Glomerular visceral epithelial cell (primary cell): Measurements from ENCODE around the gene FXYD5.

Experiments used
- DNase-seq: peaks from one replicate; pipeline ENCODE4 v3.0.0-alpha.2; 2016; ENCODE audit errors: extremely low spot score

FXYD5 gene

DNA sequence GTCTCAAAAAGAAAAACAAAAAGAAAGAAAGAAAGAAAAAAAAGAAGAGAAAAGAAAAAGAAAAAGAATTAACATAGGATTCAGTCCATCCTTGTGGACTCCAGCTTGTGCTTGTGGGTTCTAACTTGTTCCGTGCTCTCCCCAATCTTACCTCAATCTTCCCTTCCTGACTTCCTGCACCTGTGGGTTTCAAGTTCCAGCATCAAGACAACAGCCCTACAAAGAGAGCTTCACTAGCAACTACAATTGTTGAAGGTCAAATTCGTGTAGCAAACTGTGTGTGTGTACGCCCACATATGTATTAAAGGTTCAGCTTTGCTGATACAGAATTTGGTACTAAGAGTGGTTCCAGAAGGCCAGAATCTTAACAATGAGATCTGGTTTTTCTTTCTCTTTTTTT lies 25.3 kb downstream of the FXYD5 start:
- no peak for DNase-seq

DNA sequence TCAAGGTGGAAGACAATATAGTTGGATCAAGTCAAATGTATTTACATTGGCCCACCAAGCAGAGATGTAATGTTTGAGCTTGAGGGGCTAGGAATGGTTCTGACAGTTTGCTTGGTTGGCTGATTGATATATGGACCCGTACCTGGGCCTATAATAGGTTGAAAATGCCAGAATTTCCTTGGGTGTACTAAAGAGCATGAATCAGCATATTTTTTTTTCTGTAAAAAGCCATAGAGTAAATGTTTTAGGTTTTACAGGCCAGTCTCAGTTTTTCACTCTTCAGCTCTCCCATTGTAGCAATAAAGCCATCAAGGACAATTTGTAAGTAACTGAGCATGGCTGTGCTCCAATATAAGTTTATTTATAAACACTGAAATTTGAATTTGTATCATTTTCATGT lies 26.9 kb downstream of the FXYD5 start:
- DNase-seq: no peak

DNA sequence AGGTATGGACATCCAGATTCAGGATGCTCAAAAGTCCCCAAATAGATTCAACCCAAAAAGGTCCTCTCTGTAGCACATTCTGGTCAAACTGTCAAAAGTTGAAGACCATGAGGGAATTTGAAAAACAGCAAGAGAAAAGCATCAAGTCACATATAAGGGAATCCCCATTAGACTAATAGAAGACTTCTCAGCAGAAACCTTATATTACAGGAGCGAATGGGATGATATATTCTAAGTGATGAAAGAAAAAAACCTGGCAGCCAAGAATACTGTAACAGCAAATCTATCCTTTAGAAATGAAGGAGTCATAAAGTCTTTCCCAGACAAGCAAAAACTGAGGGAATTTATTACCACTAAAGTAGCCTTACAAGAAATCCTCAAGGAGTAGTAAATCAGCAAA lies 29.7 kb downstream of the FXYD5 start:
- no peak for DNase-seq

DNA sequence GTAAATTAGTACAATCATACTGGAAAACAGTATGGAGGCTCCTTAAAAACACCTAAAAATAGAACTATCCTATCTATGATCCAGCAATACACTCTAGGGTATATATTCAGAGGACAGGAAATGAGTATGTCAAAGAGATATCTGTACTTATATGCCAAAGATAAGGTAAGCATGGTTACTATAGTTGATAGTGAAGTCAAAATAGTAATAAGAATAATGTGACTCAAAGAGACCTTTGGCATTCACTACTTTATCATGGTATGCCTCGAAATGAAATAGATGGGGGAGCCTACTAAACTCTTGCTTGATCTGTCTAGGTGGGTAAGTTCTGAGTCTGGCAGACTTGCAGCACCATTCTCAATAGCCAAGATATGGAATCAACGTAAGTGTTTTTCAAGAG lies 30.3 kb downstream of the FXYD5 start:
- DNase-seq: no peak

DNA sequence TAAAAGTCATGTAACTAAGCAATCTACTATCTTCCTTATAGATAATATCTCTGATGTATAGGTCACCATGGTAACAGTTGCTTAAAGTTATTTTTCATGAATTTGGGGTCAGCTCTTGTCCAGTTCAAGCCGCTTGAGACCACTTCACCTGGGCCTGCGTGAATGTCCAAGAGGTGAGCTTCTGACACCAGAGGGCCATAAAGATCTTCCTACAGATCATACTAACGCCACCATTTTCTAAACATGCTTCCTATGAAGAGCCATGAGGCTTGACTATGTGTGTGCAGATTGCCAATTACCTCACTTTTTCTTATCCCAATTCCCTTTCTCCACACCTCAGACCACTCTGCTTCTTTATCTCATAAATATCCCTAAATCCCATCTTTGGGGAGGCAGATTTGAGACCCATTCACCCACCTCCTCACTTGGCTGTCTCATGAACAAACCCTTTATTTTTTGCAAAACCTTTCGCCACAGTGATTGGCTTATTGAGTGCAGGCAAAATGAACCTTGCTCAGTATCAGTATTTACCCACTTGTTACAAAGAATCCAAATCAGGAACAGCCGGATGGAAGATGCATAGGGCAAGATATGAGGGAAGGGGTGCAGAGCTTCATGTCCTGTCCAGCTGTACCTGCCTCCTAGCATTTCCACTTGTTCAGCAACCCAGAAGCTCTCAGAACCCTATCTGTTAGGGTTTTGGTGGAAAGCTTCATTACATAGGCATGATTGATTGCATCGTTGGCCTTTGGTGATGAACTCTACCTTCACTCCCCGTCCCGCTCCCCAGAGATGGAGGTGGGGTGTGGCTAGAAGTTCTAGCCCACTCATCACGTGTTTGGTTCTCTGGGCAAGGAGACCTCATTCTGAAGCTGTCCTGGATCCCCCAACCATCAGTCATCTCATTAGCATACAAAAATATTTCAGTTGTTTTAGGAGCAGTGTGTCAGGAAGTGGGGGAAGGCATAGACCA lies 39.8 kb downstream of the FXYD5 start:
- DNase-seq: no peak

DNA sequence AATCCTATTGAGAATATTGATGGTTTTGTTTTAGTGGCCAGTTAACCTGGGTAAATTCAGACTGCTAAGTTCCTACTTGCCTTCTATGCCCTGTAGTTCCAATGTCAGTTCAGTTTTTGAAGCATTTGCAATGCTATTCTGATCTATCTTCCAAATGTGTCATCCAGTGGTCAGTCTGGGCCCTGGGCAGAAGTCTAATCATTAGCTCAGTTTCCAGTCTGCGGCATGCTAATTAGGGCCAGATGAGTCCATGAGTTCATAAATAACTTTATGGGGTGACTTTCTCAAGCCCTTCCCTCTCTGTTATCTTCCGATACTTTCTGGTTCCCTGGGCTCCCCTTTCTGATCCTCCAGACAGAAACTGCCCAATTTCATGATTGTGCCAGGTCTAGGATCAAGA lies 41.3 kb downstream of the FXYD5 start:
- peak; percentile 74 for DNase-seq

DNA sequence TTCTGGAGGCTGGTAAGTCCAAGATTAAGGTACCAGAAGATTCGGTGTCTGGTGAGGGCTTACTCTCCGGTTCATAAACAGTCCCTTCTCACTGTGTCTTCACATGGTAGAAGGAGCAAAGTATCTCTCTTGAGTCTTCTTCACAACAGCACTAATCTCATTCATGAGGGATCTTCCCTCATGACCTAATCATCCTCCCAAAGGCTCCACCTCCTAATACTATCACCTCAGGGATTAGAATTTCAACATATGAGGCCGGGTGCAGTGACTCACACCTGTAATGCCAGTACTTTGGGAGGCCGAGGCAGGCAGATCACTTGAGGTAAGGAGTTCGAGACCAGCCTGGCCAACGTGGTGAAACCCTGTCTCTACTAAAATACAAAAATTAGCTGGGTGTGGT lies 42.3 kb downstream of the FXYD5 start:
- DNase-seq: peak; percentile 45

DNA sequence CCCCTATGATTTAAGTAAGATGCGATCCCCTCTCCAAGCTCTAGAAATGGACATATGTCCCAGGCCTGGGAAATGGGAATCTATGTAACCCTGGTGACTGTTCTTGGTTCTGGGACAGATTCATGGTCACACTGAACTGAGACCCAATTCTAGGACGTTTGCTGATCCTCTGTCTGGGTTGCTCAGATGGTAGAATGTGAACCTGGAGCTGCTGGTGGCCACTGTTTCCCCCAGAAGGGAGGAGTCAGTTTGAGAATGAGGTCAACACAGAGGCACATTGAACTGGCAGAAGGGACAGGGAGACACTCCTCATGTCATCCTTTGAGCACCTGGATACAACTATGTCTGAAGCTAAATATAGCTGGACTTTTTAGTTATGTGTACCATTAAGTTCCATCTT lies 44.9 kb downstream of the FXYD5 start:
- no peak for DNase-seq

DNA sequence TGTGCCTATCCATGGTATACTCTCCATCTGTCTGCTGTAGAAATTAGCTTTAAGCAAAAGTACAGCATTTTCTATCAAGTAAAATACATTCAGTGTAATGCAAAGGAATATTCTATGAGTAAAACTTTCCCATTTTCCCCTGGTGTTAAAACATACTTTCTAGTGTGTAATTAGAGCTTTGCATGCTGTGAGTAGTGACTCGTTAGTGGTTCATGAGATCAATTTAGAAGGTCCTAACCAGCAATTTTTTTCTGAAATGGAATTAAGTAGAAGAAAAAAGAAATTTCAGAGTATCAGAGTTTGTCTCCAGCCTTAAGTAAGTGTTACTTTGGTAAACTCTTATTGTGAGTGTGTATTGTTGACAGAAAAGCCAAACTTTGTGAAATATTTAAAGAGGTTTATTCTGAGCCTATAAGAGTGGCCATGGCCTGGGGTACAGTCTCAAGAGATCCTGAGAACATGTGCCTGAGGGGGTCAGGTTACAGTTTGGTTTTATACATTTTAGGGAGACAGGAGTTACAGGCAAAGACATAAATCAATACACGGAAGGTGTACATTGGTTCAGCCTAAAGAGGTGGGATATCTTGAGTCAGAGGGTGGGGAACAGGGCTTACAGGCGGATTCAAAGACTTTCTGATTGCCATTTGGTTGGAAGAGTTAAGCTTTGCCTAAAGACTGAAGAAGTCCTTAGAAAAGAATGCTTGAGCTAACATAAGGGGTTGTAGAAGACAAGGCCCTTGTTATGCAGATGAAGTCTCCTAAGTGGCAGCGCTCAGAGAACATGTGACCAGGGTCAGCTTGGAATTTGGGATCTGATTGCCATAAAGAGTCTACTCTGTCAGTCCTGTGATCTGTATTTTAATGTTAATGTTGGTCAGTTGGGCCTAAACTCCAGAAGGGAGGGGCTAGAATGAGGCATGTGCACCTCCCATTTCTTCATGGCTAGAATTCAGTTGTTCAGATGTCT lies 48.5 kb downstream of the FXYD5 start:
- DNase-seq: no peak

DNA sequence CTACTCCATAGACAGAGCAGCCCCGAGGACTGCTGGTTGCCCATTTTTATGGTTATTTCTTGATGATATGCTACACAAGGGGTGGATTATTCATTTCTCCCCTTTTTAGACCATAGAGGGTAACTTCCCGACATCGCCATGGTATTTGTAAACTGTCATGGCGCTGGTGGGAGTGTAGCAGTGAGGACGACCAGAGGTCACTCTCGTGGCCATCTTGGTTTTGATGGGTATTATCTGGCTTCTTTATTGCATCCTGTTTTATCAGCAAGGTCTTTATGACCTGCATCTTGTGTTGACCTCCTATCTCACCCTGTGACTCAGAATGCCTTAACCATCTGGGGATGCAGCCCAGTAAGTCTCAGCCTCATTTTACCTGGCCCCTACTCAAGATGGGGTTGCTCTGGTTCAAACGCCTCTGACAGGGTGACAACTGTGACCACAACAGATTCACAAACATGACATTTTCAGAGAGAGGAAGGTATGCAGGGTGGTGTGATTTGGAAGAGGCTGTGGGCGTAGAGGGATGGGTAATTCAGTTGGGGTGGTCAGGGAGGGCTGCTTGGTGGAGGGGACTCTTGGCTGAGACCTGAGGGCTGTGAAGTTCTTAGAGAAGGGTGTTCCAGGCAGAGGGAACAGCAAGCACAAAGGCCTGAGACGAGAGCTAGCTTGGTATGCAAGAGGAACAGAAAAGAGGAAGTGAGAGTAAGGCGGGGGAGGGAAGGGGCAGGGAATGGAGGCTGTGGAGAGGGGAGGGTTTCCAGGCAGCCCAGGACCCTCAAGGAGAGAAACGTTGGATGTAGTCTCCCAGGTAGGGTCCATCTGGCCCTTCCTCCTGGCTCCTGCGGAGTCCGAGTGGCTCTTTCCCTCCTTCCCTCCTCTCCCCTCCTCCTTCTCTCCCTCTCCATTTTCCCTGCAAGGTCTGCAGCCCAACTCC lies 50.5 kb downstream of the FXYD5 start:
- DNase-seq: no peak

DNA sequence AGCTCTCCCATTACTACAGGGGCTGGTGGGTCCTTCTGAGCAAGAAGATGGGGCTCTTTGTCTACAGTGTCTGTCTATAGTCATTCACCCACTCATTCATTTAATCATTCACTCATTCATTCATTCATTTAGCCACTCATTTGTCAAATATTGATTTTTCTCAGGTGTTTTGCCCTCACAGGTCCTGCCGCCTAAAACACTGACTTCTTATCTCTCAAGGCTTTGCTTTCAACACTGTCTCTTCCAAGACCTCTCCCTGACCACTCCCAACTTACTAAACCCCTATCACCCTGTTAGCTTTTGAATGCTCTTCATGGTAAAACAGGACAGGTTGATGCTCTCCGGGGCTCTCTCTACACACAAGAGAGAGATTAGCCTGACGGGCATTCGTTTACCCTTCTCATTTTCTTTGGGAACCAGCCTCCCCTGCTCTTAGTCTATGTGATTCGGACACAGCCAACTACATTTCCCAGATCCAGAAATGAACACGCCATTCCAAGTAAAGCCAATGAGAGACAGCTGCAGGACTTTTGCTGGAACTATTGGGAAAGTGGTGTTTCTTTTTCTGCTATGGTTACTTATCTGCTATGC lies 51.3 kb downstream of the FXYD5 start:
- no peak for DNase-seq

DNA sequence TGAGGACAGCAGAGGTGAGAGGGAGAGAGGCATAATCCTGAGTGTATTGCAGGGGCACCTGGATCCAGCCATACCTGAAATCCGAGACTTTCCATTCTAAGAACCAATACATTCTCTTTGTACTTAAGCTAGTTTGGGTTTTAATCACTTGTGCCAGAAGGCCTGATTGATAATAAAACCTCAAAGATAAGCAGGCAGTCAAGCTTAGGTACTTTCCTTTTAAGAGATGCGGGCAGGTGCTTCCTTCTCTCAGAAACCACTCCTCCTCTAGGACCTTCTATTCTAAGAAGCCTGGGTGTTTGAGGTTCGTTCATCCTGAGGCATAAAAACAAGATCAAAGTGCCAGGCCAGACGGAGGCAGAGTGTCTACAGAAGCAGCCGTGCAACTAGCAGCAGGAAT lies 51.8 kb downstream of the FXYD5 start:
- DNase-seq: no peak

DNA sequence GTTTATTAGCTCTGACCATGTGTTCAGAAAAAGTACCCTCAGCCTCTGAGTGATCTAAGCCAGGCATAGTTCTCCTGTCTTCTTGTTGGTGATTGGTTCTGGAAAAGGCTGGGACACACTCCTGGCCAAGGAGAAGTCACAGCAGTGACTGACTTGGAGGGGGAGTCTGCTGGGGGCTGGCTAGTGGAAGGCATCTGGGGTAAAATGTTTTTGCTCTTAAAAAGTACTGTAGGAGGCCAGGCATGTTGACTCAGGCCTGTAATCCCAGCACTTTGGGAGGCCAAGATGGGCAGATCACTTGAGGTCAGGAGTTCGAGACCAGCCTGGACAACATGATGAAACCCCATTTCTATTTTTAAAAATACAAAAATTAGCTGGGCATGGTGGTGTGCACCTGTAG lies 52.3 kb downstream of the FXYD5 start:
- no peak for DNase-seq

DNA sequence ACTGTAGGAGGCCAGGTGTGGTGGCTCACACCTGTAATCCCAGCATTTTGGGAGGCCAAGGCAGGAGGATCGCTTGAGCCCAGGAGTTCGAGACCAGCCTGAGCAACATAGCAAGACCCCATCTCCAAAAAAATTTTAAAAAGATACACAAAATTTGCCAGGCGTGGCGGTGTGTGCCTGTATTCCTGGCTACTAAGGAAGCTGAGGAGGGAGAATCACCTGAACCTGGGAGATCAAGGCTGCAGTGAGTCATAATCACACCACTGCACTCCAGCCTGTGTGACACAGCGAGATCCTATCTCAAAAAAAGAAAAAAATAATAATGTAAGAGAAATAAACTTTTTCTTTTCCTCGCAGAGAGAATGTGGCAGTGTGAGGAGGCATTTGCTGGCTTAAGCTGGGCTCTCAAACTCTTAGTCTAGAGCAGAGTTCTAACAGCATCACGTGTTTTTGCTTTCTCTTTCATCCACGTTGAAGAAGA lies 52.9 kb downstream of the FXYD5 start:
- no peak for DNase-seq

DNA sequence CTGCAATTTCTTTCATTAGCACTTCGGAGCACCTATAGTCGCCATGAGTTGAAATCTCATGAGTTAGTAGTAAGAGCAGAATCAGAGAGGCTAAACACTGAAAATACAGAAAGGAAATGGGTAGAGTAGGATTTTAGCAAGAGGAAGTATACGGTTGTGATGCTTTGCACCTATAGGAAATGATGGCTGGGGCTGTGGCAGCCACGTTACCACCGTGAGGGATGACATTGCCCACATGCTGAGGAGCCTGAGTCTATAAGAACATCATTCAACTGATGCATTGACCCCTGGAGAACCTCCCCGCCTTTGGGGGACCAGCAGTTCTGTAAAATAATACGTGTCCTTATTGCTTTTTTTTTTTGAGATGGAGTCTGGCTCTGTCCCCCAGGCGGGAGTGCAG lies 53.6 kb downstream of the FXYD5 start:
- DNase-seq: no peak

DNA sequence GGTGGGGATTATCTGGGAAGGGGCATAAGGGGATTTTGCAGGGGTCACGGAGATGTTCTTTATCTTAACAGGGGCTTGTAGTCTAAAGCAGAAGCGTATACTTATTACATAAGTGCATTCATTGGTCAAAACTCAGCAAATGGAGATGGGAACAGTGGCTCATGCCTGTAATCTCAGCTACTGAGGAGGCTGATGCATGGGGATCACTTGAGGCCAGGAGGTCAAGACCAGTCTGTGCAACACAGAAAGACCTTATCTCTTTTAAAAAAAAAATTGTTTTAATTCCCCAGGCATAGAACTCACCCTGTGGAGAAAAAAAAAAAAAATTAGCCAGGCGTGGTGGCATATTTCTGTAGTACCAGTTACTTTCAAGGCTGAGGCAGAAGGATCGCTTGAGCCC lies 55.1 kb downstream of the FXYD5 start:
- DNase-seq: no peak

DNA sequence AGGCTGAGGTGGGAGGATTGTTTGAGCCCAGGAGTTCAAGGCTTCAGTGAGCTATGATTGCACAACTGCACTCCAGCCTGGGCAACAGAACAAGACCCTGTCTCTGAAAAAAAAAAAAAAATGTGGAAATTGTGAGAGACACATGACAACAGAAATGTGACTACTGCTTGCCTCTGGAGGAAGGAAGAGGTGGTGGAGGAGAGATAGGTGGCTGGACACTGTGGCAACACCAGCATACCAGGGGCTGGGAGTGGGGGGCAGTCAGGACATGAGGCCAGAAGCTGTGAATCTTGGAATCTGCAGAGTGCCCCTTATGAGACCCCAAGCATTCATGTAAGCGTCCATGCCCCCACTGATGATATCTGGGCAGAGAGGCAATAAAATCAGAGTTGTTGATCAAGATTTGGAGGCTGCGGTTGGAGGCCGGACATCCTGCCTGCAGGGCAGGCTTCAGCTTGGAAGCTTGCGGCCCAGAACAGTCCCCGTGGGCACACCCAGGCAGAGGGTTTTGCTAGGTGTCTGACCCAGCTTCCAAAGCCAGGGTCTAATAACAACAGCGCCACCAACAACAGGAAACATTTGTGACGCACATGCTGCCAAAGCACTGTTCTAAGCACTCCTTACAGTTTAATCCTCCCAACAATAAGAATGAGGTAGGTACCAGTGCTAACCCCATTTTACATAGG lies 57.2 kb downstream of the FXYD5 start:
- no peak for DNase-seq

DNA sequence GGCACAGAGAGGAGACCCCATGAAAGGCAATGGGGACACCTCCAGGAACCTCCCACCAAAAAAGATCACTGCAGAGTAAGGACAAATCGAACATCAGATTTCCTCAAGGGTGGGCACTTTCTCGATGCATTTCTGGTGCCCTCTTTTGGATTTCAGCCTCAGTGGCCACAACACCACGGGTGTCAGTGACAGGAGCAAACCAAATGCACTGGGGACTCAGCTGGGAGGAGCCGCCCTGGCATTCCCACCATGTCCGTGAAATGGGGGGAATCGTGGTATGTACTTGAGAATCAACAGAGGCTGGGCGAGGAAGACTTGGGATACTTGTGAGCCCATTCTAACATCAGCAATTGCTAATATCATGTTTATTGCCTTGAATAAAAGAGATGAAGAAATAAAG lies 57.7 kb downstream of the FXYD5 start:
- no peak for DNase-seq

DNA sequence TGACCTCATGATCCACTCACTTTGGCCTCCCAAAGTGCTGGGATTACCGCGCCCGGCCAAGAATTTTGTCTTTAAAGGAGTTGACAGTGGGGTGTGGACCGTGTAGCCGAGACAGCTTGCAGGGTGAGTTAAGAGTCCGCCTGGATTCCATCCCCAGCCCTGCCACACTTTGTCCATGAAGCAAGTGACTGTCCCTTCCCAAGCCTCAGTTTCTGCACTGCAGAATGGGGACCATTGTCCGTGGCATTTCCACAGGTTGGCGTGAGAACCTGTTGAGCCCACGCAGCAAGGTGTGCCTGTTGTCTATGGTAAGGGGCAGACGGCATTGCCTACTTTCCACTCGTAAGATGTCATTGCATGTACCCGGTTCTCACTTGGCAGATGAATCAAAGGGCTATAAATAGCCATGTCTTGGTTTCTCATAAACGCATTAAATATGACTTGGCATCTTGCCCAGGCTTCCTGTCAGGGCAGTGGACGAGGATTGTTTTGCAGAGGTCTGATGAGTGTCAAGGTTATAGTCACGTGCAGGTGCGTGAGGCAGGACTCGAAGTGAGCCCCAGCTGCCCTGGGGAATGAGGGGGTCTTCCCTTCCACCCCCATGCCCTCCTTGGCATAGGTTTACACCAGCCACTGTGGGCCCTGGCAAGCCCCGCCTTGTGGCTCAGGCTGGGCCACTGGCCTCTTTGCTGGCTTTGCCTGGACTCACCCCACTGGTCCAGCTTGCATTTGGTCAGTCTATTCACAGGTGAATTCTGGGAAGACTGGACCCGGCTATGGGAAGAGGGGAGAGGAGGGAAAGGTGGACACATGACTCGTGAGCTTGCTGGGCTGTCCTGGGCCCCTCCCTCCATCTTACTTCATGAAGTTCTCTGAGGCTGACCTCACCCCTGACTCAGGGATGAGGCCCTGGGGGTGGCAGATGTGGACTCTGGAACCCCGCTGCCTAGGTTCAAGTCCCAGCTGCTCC lies 59.4 kb downstream of the FXYD5 start:
- peak; percentile 85 for DNase-seq
